Retinal pigment epithelial cell (primary cell): ENCODE results near the gene SVIL.

Source experiments
- DNase-seq: peaks from one replicate; pipeline ENCODE4 v3.0.0-alpha.2; 2010; ENCODE audit warnings: low read depth
- H3K4me3 ChIP-seq: 2 replicates; pipeline ENCODE4 v1.5.1; 2011; ENCODE audit warnings: mild to moderate bottlenecking, low read length, control low read depth, moderate library complexity
- CTCF ChIP-seq: conservative IDR thresholded peaks from 2 replicates; pipeline ENCODE4 v1.5.1; 2011; ENCODE audit warnings: low read depth, low read length, control low read depth, inconsistent platforms

SVIL gene

GRCh38 chr10:29431711-29432110 is 203.1 kb downstream of the SVIL start:
- no peak for TF ChIP-seq CTCF
- DNase-seq, result no peak
- no peak overlapping the region for H3K4me3 ChIP-seq

GRCh38 chr10:29430101-29430500 is 204.7 kb downstream of the SVIL start:
- TF ChIP-seq CTCF, result no peak
- no peak overlapping the region for H3K4me3 ChIP-seq
- DNase-seq, result no peak

GRCh38 chr10:29428486-29428885 is 206.3 kb downstream of the SVIL start:
- DNase-seq, result no peak
- H3K4me3 ChIP-seq, result no peak overlapping the region
- TF ChIP-seq CTCF, result no peak

GRCh38 chr10:29427667-29428066 is 207.1 kb downstream of the SVIL start:
- no peak overlapping the region for H3K4me3 ChIP-seq
- no peak for DNase-seq
- no peak for TF ChIP-seq CTCF

DNA sequence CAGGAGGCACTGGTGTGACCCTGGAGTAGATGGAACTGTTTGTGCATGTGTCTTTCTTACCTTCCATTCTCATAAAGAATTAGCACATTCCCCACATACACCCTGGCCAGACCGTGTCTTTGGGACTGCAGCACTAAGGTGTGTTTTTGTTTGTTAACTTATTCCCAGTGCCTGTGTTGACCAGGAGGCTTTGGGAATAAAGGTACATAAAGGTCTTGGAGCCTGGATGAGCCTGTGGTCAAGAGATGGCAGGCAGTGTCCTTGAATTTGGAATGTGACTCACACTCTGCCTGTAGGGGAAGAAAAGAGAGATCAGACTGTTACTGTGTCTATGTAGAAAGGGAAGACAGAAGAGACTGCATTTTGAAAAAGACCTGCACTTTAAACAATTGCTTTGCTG is 208.4 kb downstream of the SVIL start:
- no peak for DNase-seq
- no peak overlapping the region for H3K4me3 ChIP-seq
- TF ChIP-seq CTCF, result no peak

GRCh38 chr10:29424017-29424416 is 210.8 kb downstream of the SVIL start:
- no peak for TF ChIP-seq CTCF
- no peak for DNase-seq
- H3K4me3 ChIP-seq, result no peak overlapping the region

- DNase-seq, result no peak
- H3K4me3 ChIP-seq, result no peak overlapping the region
- no peak for TF ChIP-seq CTCF
Measured at GRCh38 chr10:29420744-29421143, 214.0 kb downstream of the SVIL start.
